Psoas muscle (tissue), 8 donors: ENCODE results near the gene KCNK4. TPM values are rescaled to one million over a fixed set of nuclear protein-coding genes. Genes with fewer than 3 reads are reported as not detected.
"Not testable (repeated sequence)": the region's sequence is repeated elsewhere in the genome, so short reads cannot be mapped to it uniquely, and the experiment has no call there.

Source experiments
- ATAC-seq, 4 donors: fragments of 200-7000 bp; cut with Tn5 transposase; one replicate each; pipeline ENCODE4 v1.9.1; 2020; ENCODE audit warnings: moderate library complexity in 3 of 4, mild to moderate bottlenecking in 2 of 4
- DNase-seq, 2 donors: peaks; one replicate each; pipeline ENCODE4 v3.0.0-alpha.2; 2020
- H3K27ac ChIP-seq: fragments of 200-600 bp; one replicate; pipeline ENCODE4 v1.8.0; 2022
- H3K27me3 ChIP-seq, 3 donors: fragments of 200-600 bp in 1 of 3; one replicate each; pipeline versions ENCODE4 v1.6.1 to v1.8.0; 2013 to 2022; ENCODE audit warnings: low read length in 2 of 3, mild to moderate bottlenecking in 2 of 3, moderate library complexity in 1 of 3; ENCODE audit not compliant: insufficient read depth in 3 of 3
- H3K36me3 ChIP-seq, 2 donors: fragments of 200-600 bp in 1 of 2; one replicate each; pipeline versions ENCODE4 v1.6.1 to v1.8.0; 2013 to 2022; ENCODE audit warnings: low read depth in 1 of 2, mild to moderate bottlenecking in 1 of 2, moderate library complexity in 1 of 2; ENCODE audit not compliant: insufficient read depth in 1 of 2
- H3K4me1 ChIP-seq: fragments of 200-600 bp; one replicate; pipeline ENCODE4 v1.8.0; 2022
- H3K4me3 ChIP-seq: fragments of 200-600 bp; one replicate; pipeline ENCODE4 v1.8.0; 2022; ENCODE audit warnings: mild to moderate bottlenecking
- H3K9me3 ChIP-seq: fragments of 200-600 bp; one replicate; pipeline ENCODE4 v1.8.0; 2022
- WGBS, 3 donors: extraction: QIAGEN DNeasy Blood & Tissue Kit; methylation state at CpG; one replicate each; pipeline versions ENCODE4 v1.1.6 to v1.1.7; 2013; 5-methylcytosine and 5-hydroxymethylcytosine counted together
- intact Hi-C, 2 donors: fragments of 100-400 bp; cut with DNase I; formaldehyde crosslinking; loops; one replicate each; pipeline versions ENCODE4 v1.11.0 to v1.14.2; 2022
- polyA plus RNA-seq, 3 donors: library from polyadenylated mRNA; stranded (reverse); fragments of 200-250 nt; gene quantifications; one replicate each; pipeline ENCODE4 v1.2.3, GENCODE V29; 2013
- total RNA-seq, 4 donors: library from RNA; stranded (reverse); fragmentation: NEBNext Ultra II Directional in 2 of 4; extraction: Animal tissue kit (Norgen Biotek cat#: 25700) in 2 of 4; gene quantifications; one replicate each; pipeline versions ENCODE4 v1.2.1 to v1.2.4, GENCODE V29; 2021 to 2023
- TF ChIP-seq, protein P1 (sequence below): fragments of 200-600 bp; IDR thresholded peaks from one replicate; pipeline ENCODE4 v1.8.0; 2022; ENCODE audit warnings: antibody characterized with exemption
- donor health status: healthy with polysubstance abuse.
- donor health status: DM: no; HTN: no; CAD: no; lungs with moderate emphysema.
- donor health status: Bipolar disorder and iron deficiency.
- donor health status: healthy.
- donor health status: DM: yes; HTN: yes; CAD: no.
- donor health status: DM: no; HTN: no; CAD: no.
- donor health status: DM: no; HTN: no; CAD: no.
- donor health status: DM: yes; HTN: yes; CAD: no.

Gene KCNK4
- total and polyA plus RNA-seq, 7 donors = not detected

DNA sequence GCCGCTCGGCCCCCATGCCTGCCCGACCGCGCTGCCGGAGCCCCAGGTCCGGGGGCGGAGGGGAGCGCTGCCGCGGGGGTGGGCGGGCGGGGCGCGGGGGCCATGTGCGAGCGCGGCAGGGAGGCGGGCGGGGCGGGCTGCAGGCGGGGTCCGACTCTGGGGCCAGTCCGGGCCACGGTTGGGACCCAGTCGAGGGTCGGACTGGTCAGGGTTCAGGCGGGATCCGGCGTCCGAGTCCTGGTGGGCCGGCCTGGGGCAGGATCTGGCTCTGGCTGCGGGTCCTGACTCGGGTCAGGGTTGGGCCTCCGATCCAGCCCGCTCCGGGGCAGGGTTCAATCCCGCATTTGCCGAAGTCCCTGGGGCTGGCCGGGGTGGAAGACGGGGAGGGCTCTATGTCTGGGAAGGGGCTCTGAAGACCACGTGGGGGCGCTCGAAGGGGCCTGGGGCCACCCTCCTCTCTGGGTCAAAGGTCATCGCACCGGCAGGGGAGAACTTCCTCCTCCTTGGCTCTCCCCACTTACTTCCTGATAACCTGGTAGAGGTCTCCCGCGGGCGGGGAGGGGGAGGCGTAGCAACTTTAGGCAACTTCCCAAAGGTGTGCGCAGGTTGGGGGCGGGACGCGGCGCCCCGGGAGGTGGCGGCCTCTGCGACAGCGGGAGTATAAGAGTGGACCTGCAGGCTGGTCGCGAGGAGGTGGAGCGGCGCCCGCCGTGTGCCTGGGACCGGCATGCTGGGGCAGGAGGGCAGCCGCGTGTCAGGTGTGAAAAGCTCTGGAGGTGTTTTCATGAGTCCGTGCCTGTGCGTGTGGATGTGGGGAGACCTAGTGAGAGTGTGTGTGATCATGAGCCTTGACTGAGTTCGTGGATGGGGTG is 14.8 kb downstream of the KCNK4 start:
- H3K27ac ChIP-seq = peak overlapping the region; percentile 90
- TF ChIP-seq, protein P1, sequence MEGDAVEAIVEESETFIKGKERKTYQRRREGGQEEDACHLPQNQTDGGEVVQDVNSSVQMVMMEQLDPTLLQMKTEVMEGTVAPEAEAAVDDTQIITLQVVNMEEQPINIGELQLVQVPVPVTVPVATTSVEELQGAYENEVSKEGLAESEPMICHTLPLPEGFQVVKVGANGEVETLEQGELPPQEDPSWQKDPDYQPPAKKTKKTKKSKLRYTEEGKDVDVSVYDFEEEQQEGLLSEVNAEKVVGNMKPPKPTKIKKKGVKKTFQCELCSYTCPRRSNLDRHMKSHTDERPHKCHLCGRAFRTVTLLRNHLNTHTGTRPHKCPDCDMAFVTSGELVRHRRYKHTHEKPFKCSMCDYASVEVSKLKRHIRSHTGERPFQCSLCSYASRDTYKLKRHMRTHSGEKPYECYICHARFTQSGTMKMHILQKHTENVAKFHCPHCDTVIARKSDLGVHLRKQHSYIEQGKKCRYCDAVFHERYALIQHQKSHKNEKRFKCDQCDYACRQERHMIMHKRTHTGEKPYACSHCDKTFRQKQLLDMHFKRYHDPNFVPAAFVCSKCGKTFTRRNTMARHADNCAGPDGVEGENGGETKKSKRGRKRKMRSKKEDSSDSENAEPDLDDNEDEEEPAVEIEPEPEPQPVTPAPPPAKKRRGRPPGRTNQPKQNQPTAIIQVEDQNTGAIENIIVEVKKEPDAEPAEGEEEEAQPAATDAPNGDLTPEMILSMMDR = peak; percentile 19

DNA sequence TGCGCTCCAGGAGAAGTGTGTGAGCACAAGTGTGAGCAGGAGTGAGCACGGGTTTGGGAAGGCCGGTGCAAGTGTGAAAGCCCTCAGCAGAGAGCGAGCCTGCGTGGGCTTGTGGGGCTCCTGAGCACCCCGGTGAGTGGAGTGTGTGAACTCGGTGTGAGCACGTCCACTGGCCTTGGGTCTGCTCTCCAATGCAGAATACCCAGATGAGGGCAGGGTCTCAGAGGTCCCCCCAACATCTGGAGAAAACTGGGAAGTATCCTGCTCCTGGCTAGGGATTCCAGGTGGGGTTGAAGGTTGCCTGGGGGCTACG is 15.4 kb downstream of the KCNK4 start:
- ATAC-seq (no peak), DNase-seq (no peak)
- peak overlapping the region; percentile 90 for H3K27ac ChIP-seq
- intact Hi-C loops = no loop called here
- TF ChIP-seq, protein P1 = no peak
- peak overlapping the region; percentile 87 for H3K4me3 ChIP-seq
- H3K9me3 ChIP-seq = no peaks in the 10 kb centered on the region
- peaks cover 18% of the 10 kb centered on the region for H3K4me1 ChIP-seq
- 28 to 37% (median 32%) methylated on average over 9 of the region's 9 CpGs for WGBS, 3 donors
- peaks cover 5 to 8% of the 10 kb centered on the region in 2 donors for H3K36me3 ChIP-seq
- H3K27me3 ChIP-seq = peaks cover 0 to 9% (median 0%) of the 10 kb centered on the region in 3 donors

More for the DNA sequence above, 14.8 kb downstream of the KCNK4 start:
- peak; percentile 71 to 82 for DNase-seq
- Histone ChIP-seq H3K27me3 (peaks cover 0 to 9% (median 0%) of the 10 kb centered on the region in 3 donors), H3K4me1 (peaks cover 18% of the 10 kb centered on the region), H3K9me3 (no peaks in the 10 kb centered on the region), H3K4me3 (peak overlapping the region; percentile 87), H3K36me3 (peaks cover 5 to 8% of the 10 kb centered on the region in 2 donors)
- peak; percentile 7 to 42 (median 30) for ATAC-seq
- 1% methylated on average over 47 to 71 of the region's 71 CpGs for WGBS, 3 donors
- intact Hi-C loops = no loop called here

DNA sequence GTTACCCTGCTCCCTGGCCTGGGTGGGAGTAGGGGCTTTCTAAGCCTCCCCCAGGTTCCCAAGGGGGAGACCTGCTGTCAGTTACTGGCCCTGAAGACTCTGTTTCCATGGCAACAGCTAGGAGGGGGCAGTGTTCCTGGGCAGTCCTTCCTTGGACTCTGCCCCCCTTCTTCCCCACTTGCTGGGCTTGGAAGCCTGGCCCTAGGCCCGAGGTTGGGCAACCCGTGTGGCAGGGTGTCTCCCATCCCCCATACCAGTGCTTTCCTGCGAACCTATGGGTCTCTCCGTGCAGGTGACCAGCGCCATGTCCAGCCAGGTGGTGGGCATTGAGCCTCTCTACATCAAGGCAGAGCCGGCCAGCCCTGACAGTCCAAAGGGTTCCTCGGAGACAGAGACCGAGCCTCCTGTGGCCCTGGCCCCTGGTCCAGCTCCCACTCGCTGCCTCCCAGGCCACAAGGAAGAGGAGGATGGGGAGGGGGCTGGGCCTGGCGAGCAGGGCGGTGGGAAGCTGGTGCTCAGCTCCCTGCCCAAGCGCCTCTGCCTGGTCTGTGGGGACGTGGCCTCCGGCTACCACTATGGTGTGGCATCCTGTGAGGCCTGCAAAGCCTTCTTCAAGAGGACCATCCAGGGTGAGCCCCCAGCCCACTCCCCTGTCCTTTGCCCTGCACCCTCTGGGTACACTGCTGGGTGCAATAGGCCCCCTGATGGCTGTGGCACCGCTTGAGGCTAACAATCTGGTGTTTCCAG is 15.9 kb downstream of the KCNK4 start:
- peaks cover 20% of the 10 kb centered on the region for H3K4me1 ChIP-seq
- H3K36me3 ChIP-seq = peaks cover 5 to 8% of the 10 kb centered on the region in 2 donors
- intact Hi-C loops = no loop called here
- peak overlapping the region; percentile 87 for H3K4me3 ChIP-seq
- DNase-seq (peak; percentile 51 to 79), ATAC-seq (peak in 1 of 4 donors; percentile 20)
- no peaks in the 10 kb centered on the region for H3K9me3 ChIP-seq
- whole genome bisulfite sequencing, 3 donors = 67 to 73% (median 70%) methylated on average over 14 to 15 of the region's 15 CpGs
- TF ChIP-seq, protein P1 = no peak
- peak overlapping the region; percentile 90 for H3K27ac ChIP-seq
- H3K27me3 ChIP-seq = peaks cover 0 to 4% (median 0%) of the 10 kb centered on the region in 3 donors

DNA sequence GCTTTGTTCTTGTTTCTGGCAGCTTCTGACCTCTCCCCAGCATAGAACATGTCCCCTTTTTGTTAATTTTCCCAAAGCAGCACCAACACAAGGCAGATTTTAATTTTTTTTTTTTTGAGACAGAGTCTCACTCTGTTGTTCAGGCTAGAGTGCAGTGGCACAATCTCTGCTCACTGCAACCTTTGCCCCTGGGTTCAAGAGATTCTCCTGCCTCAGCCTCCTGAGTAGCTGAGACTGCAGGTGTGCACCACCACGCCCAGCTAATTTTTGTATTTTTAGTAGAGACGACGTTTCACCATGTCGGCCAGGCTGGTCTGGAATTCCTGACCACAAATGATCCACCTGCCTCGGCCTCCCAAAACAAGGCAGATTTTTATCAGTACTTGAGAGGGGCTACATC is 16.7 kb downstream of the KCNK4 start:
- WGBS, 3 donors = 90 to 94% (median 93%) methylated on average over 5 of the region's 5 CpGs
- intact Hi-C loops, H3K4me3 ChIP-seq, H3K27ac ChIP-seq, DNase-seq, H3K36me3 ChIP-seq, H3K9me3 ChIP-seq, H3K27me3 ChIP-seq, ATAC-seq: not testable (repeated sequence)
- H3K4me1 ChIP-seq = peaks cover 23% of the 10 kb centered on the region

DNA sequence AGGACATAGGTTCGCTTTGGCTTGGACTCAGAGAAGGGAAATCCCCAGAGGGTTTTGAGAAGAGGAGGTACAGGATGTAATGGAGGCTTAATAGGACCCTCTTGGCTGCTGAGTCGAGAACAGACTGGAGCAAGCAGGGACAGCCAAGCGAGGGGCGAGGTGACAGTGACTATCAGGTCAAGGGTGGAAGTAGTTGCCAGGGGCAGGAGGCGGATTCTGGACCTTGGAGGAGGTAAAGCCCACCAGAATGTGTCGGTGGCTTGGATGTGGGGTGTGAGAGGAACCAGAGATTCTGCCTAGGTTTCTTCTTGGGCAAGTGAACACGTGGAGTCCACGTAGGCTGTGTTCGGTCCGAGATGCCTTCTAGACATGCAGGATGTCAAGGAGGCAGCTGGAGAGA is 21.8 kb downstream of the KCNK4 start:
- Histone ChIP-seq H3K36me3 (peaks cover 5 to 31% of the 10 kb centered on the region in 2 donors), H3K27me3 (no peaks in the 10 kb centered on the region), H3K4me3 (no peak overlapping the region), H3K4me1 (peaks cover 31% of the 10 kb centered on the region), H3K27ac (peak overlapping the region; percentile 83), H3K9me3 (no peaks in the 10 kb centered on the region)
- DNase-seq (no peak), ATAC-seq (no peak)
- TF ChIP-seq, protein P1 = no peak
- intact Hi-C loops = no loop called here
- 78 to 90% (median 85%) methylated on average over 10 of the region's 10 CpGs for whole genome bisulfite sequencing, 3 donors
